WERI-Rb-1 (cell line): Measurements from ENCODE around the gene DNAH2.

ENCODE experiments used
- DNase-seq: peaks from one replicate; pipeline ENCODE4 v3.0.0-alpha.2; 2020
- H3K27ac ChIP-seq: fragments of 250-450 bp; sonication (Bioruptor Pico); 2 replicates; pipeline ENCODE4 v1.5.1; 2020; ENCODE audit warnings: mild to moderate bottlenecking, moderate library complexity
- H3K27me3 ChIP-seq: fragments of 250-450 bp; sonication (Bioruptor Pico); 2 replicates; pipeline ENCODE4 v1.5.1; 2021; ENCODE audit warnings: mild to moderate bottlenecking, low read depth, moderate library complexity; ENCODE audit not compliant: insufficient read depth, severe bottlenecking
- H3K36me3 ChIP-seq: fragments of 250-450 bp; sonication (Bioruptor Pico); 2 replicates; pipeline ENCODE4 v1.5.1; 2020; ENCODE audit warnings: mild to moderate bottlenecking, moderate library complexity
- H3K4me3 ChIP-seq: 2 replicates; pipeline ENCODE4 v1.5.1; 2011; ENCODE audit warnings: low read depth, mild to moderate bottlenecking, control low read depth, low read length
- H3K9me3 ChIP-seq: fragments of 250-450 bp; sonication (Bioruptor Pico); 2 replicates; pipeline ENCODE4 v1.5.1; 2021; ENCODE audit warnings: mild to moderate bottlenecking, moderate library complexity; ENCODE audit not compliant: severe bottlenecking
- TF ChIP-seq, protein P1 (sequence below): IDR thresholded peaks from 2 replicates; pipeline ENCODE4 v1.5.1; 2011; ENCODE audit warnings: low read depth, mild to moderate bottlenecking, control low read depth, inconsistent platforms, low read length

The DNAH2 gene

GRCh38 chr17:7782240-7782639, 64.7 kb downstream of the DNAH2 start:
- Histone ChIP-seq H3K36me3 (no peaks in the 10 kb centered on the region), H3K27me3 (no peaks in the 10 kb centered on the region), H3K4me3 (no peak overlapping the region), H3K9me3 (no peaks in the 10 kb centered on the region), H3K27ac (no peak overlapping the region)
- TF ChIP-seq, protein P1, sequence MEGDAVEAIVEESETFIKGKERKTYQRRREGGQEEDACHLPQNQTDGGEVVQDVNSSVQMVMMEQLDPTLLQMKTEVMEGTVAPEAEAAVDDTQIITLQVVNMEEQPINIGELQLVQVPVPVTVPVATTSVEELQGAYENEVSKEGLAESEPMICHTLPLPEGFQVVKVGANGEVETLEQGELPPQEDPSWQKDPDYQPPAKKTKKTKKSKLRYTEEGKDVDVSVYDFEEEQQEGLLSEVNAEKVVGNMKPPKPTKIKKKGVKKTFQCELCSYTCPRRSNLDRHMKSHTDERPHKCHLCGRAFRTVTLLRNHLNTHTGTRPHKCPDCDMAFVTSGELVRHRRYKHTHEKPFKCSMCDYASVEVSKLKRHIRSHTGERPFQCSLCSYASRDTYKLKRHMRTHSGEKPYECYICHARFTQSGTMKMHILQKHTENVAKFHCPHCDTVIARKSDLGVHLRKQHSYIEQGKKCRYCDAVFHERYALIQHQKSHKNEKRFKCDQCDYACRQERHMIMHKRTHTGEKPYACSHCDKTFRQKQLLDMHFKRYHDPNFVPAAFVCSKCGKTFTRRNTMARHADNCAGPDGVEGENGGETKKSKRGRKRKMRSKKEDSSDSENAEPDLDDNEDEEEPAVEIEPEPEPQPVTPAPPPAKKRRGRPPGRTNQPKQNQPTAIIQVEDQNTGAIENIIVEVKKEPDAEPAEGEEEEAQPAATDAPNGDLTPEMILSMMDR = no peak
- DNase-seq = no peak

DNA sequence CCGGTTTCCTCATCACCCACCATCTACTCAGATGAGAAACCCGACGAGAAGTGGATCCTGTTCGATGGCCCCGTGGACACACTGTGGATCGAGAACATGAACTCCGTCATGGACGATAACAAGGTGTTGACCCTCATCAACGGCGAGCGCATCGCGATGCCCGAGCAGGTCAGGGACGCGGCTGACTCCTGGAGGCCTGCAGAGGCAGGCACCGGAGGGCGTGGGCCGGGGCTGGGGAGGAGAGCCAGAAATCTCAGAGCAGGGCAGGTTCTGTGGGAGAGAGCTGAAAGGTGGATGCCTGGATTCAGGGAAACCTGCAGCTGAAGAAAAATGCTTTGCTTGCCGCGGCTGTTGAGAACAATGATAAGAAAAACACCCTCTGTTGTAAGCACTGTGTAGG, 69.3 kb downstream of the DNAH2 start:
- H3K36me3 ChIP-seq = no peaks in the 10 kb centered on the region
- TF ChIP-seq, protein P1 = no peak
- no peak overlapping the region for H3K4me3 ChIP-seq
- no peaks in the 10 kb centered on the region for H3K27me3 ChIP-seq
- no peak for DNase-seq
- no peaks in the 10 kb centered on the region for H3K9me3 ChIP-seq
- H3K27ac ChIP-seq = no peak overlapping the region

- no peak overlapping the region for H3K4me3 ChIP-seq
- H3K27ac ChIP-seq = no peak overlapping the region
- DNase-seq = no peak
- no peaks in the 10 kb centered on the region for H3K9me3 ChIP-seq
- H3K27me3 ChIP-seq = no peaks in the 10 kb centered on the region
- TF ChIP-seq, protein P1 = no peak
- no peaks in the 10 kb centered on the region for H3K36me3 ChIP-seq
Observed at GRCh38 chr17:7789131-7789530, 71.6 kb downstream of the DNAH2 start.

DNA sequence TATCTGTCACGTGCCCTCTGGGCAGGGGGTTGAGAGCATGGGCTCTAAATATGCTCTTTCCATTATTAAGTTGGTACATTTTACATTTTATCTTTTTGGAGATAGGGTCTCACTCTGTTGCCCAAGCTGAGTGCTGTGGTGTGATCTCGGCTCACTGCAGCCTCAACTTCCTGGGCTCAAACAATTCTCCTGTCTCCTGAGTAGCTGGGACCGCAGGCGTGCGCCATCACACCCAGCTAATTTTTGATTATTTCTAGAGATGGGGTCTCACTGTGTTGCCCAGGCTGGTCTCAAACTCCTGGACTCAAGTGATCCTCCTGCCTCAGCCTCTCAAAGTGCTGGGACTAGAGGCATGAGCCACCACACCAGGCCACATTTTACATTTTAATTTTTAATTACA, 72.6 kb downstream of the DNAH2 start:
- Histone ChIP-seq H3K9me3 (no peaks in the 10 kb centered on the region), H3K27ac (no peak overlapping the region), H3K36me3 (no peaks in the 10 kb centered on the region), H3K27me3 (no peaks in the 10 kb centered on the region), H3K4me3 (no peak overlapping the region)
- DNase-seq = no peak
- TF ChIP-seq, protein P1 = no peak

DNA sequence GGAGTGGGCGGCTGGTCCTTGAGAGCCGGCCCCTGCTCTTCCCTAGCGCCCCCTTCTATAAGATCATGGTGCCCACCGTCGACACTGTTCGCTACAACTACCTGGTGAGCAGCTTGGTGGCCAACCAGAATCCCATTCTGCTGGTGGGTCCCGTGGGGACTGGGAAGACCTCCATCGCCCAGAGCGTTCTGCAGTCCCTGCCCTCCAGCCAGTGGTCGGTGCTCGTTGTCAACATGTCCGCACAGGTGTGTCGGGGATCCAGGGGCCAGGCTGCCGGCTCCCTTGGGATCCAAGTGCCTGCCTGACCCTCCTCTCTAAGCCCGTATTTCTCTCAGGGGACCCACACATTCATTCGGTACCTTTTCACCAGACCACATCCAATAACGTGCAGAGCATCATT, 75.1 kb downstream of the DNAH2 start:
- H3K27me3 ChIP-seq = no peaks in the 10 kb centered on the region
- no peak overlapping the region for H3K4me3 ChIP-seq
- no peaks in the 10 kb centered on the region for H3K36me3 ChIP-seq
- H3K9me3 ChIP-seq = no peaks in the 10 kb centered on the region
- TF ChIP-seq, protein P1 = no peak
- H3K27ac ChIP-seq = no peak overlapping the region
- DNase-seq = no peak

- no peak overlapping the region for H3K4me3 ChIP-seq
- H3K27me3 ChIP-seq = no peaks in the 10 kb centered on the region
- TF ChIP-seq, protein P1 = no peak
- DNase-seq = no peak
- H3K36me3 ChIP-seq = no peaks in the 10 kb centered on the region
- H3K9me3 ChIP-seq = peaks cover under 1% of the 10 kb centered on the region
- no peak overlapping the region for H3K27ac ChIP-seq
Observed at GRCh38 chr17:7794075-7794663, 76.6 kb downstream of the DNAH2 start.
